ENCODE data around the gene ZXDC.

The ZXDC gene

GRCh38 chr3:126459111-126459762 is 16.5 kb downstream of the ZXDC start:
- no peak for TF ChIP-seq CTCF (IDR thresholded peaks at IDR 0.05; ENCODE audit: low read depth, low read length)
- Histone ChIP-seq H3K9me3 (no peaks in the 10 kb centered on the region), H3K4me1 (no peaks in the 10 kb centered on the region), H3K4me3 (ENCODE audit: low read depth, low read length) (no peak overlapping the region), H3K36me3 (peaks cover 54% of the 10 kb centered on the region), H3K27me3 (no peaks in the 10 kb centered on the region)
- DNase-seq = peak; percentile 1

DNA sequence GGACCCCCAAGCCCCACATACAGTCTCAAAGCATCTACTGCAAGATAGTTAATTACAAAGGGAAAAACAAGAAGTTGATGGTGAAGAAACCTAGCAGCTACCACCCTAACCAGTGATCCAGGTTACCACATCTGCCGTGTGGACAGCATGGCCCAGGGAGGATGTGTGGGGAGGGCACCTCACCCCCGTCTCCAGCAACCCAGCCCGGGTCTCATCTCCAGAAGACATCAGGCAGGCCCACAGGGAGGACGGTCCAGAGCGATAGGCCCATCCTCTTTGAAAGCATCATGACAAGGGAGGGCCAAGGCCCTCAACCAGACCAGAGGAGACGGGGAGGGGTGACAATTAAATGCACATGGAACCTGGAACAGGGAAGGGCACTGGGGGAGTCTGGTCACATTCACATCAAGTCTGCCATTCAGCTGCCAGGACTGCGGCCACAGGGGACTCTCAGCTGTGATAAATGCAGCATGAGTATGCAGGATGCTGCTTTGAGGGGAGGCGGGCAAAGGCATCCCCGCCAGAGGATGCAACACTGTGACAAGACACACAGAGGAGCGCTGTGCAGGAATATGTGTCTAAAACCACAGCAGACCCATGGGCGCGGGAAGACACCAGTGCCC is 18.8 kb downstream of the ZXDC start:
- no peaks in the 10 kb centered on the region for H3K27me3 ChIP-seq
- H3K36me3 ChIP-seq = peaks cover 42% of the 10 kb centered on the region
- peak; percentile 1 for DNase-seq
- no peak for TF ChIP-seq CTCF (IDR thresholded peaks at IDR 0.05; ENCODE audit: low read depth, low read length)
- no peaks in the 10 kb centered on the region for H3K9me3 ChIP-seq
- no peak overlapping the region for H3K4me3 ChIP-seq (ENCODE audit: low read depth, low read length)
- no peaks in the 10 kb centered on the region for H3K4me1 ChIP-seq

DNA sequence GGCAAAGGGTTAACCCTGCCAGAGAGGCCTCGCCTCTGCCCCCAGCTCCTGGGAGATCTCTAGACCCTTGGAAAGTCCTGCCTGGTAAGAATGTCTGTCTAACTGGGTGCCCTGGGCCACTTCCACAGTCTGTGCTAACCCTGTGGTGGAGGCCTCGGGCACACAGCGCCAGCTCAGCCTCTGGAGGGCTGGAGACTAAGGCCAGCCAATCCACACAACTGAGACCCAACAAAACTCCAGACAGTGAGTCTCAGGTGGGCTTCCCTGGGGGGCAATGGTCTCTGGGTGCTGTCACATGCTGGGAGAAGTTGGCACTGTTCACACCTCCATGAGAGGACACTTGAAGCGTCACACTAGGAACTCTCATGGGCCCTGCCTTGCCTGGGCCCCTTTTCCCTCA is 19.5 kb downstream of the ZXDC start:
- peaks cover 40% of the 10 kb centered on the region for H3K36me3 ChIP-seq
- H3K9me3 ChIP-seq = no peaks in the 10 kb centered on the region
- H3K27me3 ChIP-seq = no peaks in the 10 kb centered on the region
- DNase-seq = peak; percentile 2
- no peaks in the 10 kb centered on the region for H3K4me1 ChIP-seq
- H3K4me3 ChIP-seq (ENCODE audit: low read depth, low read length) = no peak overlapping the region
- TF ChIP-seq CTCF (IDR thresholded peaks at IDR 0.05; ENCODE audit: low read depth, low read length) = no peak

GRCh38 chr3:126454437-126455198 is 21.1 kb downstream of the ZXDC start:
- peaks cover 26% of the 10 kb centered on the region for H3K36me3 ChIP-seq
- no peaks in the 10 kb centered on the region for H3K4me1 ChIP-seq
- H3K4me3 ChIP-seq (ENCODE audit: low read depth, low read length) = no peak overlapping the region
- DNase-seq = no peak
- no peaks in the 10 kb centered on the region for H3K27me3 ChIP-seq
- H3K9me3 ChIP-seq = no peaks in the 10 kb centered on the region
- TF ChIP-seq CTCF (IDR thresholded peaks at IDR 0.05; ENCODE audit: low read depth, low read length) = no peak

DNA sequence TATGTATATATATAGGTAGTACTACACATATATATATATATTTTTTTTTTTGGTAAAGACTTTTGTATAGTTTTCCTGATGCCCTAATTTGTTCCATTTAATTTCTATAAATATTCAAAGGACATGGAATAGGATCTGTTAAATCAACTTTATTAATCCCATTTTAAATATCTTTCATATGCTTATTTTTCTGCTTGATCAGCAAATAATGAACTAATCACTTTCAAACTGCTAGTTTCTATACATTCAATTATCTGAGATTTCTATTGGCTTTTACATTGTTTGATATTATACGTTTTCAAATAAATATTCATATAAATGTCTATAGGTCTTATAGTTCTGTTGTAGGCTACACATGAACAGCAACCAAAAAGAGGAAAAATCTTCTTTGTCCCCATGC is 21.7 kb downstream of the ZXDC start:
- H3K9me3 ChIP-seq = no peaks in the 10 kb centered on the region
- H3K4me3 ChIP-seq (ENCODE audit: low read depth, low read length) = no peak overlapping the region
- peaks cover 20% of the 10 kb centered on the region for H3K36me3 ChIP-seq
- H3K27me3 ChIP-seq = no peaks in the 10 kb centered on the region
- TF ChIP-seq CTCF (IDR thresholded peaks at IDR 0.05; ENCODE audit: low read depth, low read length) = no peak
- DNase-seq = no peak
- no peaks in the 10 kb centered on the region for H3K4me1 ChIP-seq

GRCh38 chr3:126452213-126452612 is 23.5 kb downstream of the ZXDC start:
- H3K27me3 ChIP-seq = no peaks in the 10 kb centered on the region
- no peak for TF ChIP-seq CTCF (IDR thresholded peaks at IDR 0.05; ENCODE audit: low read depth, low read length)
- peak; percentile 3 for DNase-seq
- no peaks in the 10 kb centered on the region for H3K4me1 ChIP-seq
- no peak overlapping the region for H3K4me3 ChIP-seq (ENCODE audit: low read depth, low read length)
- no peaks in the 10 kb centered on the region for H3K9me3 ChIP-seq
- H3K36me3 ChIP-seq = peaks cover 8% of the 10 kb centered on the region

All from BE2C (cell line).